ENCODE measurements around the gene POLE.
A peak's percentile ranks its signal among the peaks of the same experiment; 100 is the strongest.
"Not testable (repeated sequence)": the region's sequence is repeated elsewhere in the genome, so short reads cannot be mapped to it uniquely, and the experiment has no call there.

Gene POLE

GRCh38 chr12:132611620-132612019 lies 75.5 kb downstream of the POLE start:
- no peak for DNase-seq (ENCODE audit: low read depth)

- no peak for DNase-seq (ENCODE audit: low read depth)
These were observed 76.1 kb downstream of the POLE start for GRCh38 chr12:132610866-132611602.

GRCh38 chr12:132610051-132610759 lies 76.9 kb downstream of the POLE start, which contains the start of gene LRCOL1:
Gene LRCOL1, minus strand, starts transcription at chr12:132610582. Its CDS starts 4,331 bp downstream, at chr12:132606251.
- peak; percentile 60 for DNase-seq (ENCODE audit: low read depth)

GRCh38 chr12:132608231-132609171 lies 78.6 kb downstream of the POLE start:
- DNase-seq (ENCODE audit: low read depth): no peak

- no peak for DNase-seq (ENCODE audit: low read depth)
These were observed 80.2 kb downstream of the POLE start for GRCh38 chr12:132606927-132607326.

GRCh38 chr12:132606466-132606865 lies 80.7 kb downstream of the POLE start:
- DNase-seq (ENCODE audit: low read depth): no peak

GRCh38 chr12:132605892-132606291 lies 81.2 kb downstream of the POLE start:
- no peak for DNase-seq (ENCODE audit: low read depth)

- no peak for DNase-seq (ENCODE audit: low read depth)
These were observed 82.3 kb downstream of the POLE start for GRCh38 chr12:132604668-132605441.

- no peak for DNase-seq (ENCODE audit: low read depth)
These were observed 83.0 kb downstream of the POLE start for GRCh38 chr12:132604151-132604618.

GRCh38 chr12:132603240-132604150 lies 83.6 kb downstream of the POLE start:
- no peak for DNase-seq (ENCODE audit: low read depth)

GRCh38 chr12:132602572-132603239 lies 84.4 kb downstream of the POLE start:
- no peak for DNase-seq (ENCODE audit: low read depth)

GRCh38 chr12:132601171-132601883 lies 85.8 kb downstream of the POLE start:
- no peak for DNase-seq (ENCODE audit: low read depth)

- DNase-seq (ENCODE audit: low read depth): peak; percentile 28
These were observed 86.8 kb downstream of the POLE start for GRCh38 chr12:132600048-132601032.

GRCh38 chr12:132599502-132599901 lies 87.6 kb downstream of the POLE start:
- DNase-seq (ENCODE audit: low read depth): not testable (repeated sequence)

- peak; percentile 17 for DNase-seq (ENCODE audit: low read depth)
These were observed 89.5 kb downstream of the POLE start for GRCh38 chr12:132597333-132598316.

- no peak for DNase-seq (ENCODE audit: low read depth)
These were observed 91.1 kb downstream of the POLE start for GRCh38 chr12:132596016-132596415.

GRCh38 chr12:132595183-132595582 lies 92.0 kb downstream of the POLE start:
- no peak for DNase-seq (ENCODE audit: low read depth)
